Karpas-422 (cell line): Measurements from ENCODE around the gene AVPR2. TPM values are rescaled to one million over a fixed set of nuclear protein-coding genes. Genes with fewer than 3 reads are reported as not detected.

Source experiments
- DNase-seq: peaks from one replicate; pipeline ENCODE4 v3.0.0-alpha.2; 2015
- H2AFZ ChIP-seq: fragments of 200-600 bp; sonication (generic); 2 replicates; pipeline ENCODE4 v1.6.1; 2014; ENCODE audit warnings: antibody characterized with exemption, low read length, mixed read lengths
- H3K27ac ChIP-seq: fragments of 200-600 bp; sonication (generic); 2 replicates; pipeline ENCODE4 v1.5.1; 2014; ENCODE audit warnings: mild to moderate bottlenecking, low read length, moderate library complexity
- H3K27me3 ChIP-seq: fragments of 200-600 bp; sonication (generic); 2 replicates; pipeline ENCODE4 v1.6.1; 2014; ENCODE audit warnings: low read length, mixed read lengths
- H3K36me3 ChIP-seq: fragments of 200-600 bp; sonication (generic); 2 replicates; pipeline ENCODE4 v1.6.1; 2014; ENCODE audit warnings: low read length, mixed read lengths; ENCODE audit not compliant: insufficient read depth
- H3K4me1 ChIP-seq: fragments of 200-600 bp; sonication (generic); 2 replicates; pipeline ENCODE4 v1.6.1; 2014; ENCODE audit warnings: mild to moderate bottlenecking, low read length, mixed read lengths
- H3K4me2 ChIP-seq: fragments of 200-600 bp; sonication (generic); 2 replicates; pipeline ENCODE4 v1.6.1; 2014; ENCODE audit warnings: low read length, low read depth, mild to moderate bottlenecking; ENCODE audit not compliant: poor library complexity, severe bottlenecking
- H3K4me3 ChIP-seq: fragments of 200-600 bp; sonication (generic); 2 replicates; pipeline ENCODE4 v1.5.1; 2014; ENCODE audit warnings: mild to moderate bottlenecking, antibody characterized with exemption, low read length, mixed read lengths
- H3K79me2 ChIP-seq: fragments of 200-600 bp; sonication (generic); 2 replicates; pipeline ENCODE4 v1.6.1; 2014; ENCODE audit warnings: mild to moderate bottlenecking, low read length, mixed read lengths
- H3K9ac ChIP-seq: fragments of 200-600 bp; sonication (generic); 2 replicates; pipeline ENCODE4 v1.6.0; 2014; ENCODE audit warnings: low read length
- H3K9me2 ChIP-seq: fragments of 200-600 bp; sonication (generic), shearing (Covaris generic); replicated peaks from 2 replicates; pipeline ENCODE4 v1.6.0; 2014; ENCODE audit warnings: mild to moderate bottlenecking, low read length, moderate library complexity; ENCODE audit not compliant: insufficient read depth
- H3K9me3 ChIP-seq: fragments of 300-700, 200-600 bp; sonication (generic); 2 replicates; pipeline ENCODE4 v1.6.1; 2014; ENCODE audit warnings: low read length, mixed read lengths
- H4K20me1 ChIP-seq: fragments of 200-600 bp; sonication (generic); 2 replicates; pipeline ENCODE4 v1.6.1; 2014; ENCODE audit warnings: mild to moderate bottlenecking, antibody characterized with exemption, low read length, low read depth; ENCODE audit not compliant: insufficient read depth
- total RNA-seq: library from RNA; depleted of rRNA; stranded (reverse); fragments of >200 nt; shearing (Covaris generic); gene quantifications from 2 replicates; pipeline ENCODE4 v1.2.3, GENCODE V29; 2014; ENCODE audit warnings: low replicate concordance; rRNA removed

Gene AVPR2
- total RNA-seq, 1 experiment from 2014 or later: not detected

DNA sequence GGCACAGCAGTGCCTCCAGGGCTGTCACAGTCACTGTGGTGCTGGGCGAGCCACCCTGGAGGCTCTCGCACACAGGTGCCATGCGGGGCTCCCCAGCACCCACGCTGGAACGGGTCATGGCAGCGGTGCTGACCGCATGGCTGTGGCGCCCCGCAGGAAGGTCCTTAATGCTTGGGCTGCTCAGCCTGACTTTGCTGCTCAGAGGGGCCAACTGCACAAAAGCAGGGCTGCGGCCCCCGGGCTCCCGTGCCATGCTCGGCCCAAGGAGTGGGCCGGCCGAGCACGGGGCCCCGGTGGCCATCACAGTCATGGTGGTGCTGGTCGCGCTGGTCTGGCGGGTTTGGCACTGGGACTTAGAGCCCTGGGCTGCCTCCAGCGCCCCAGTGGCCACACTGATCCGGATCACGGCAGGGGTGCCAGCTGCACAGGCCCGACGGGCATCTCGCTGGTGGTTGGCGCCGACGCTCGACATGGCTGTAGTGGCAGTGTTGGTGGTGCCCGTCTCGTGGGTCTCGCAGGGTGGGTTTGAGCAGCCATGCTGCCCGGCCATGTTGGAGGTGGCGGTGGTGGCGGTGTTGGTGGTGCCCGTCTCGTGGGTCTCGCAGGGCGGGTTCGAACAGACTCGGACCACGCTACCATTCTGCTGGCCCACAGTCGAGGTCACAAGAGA, 50.2 kb downstream of the AVPR2 start:
- Histone ChIP-seq H3K9me2 (no peaks in the 10 kb centered on the region), H3K36me3 (peaks cover 11% of the 10 kb centered on the region), H3K4me2 (no peak overlapping the region), H3K79me2 (no peaks in the 10 kb centered on the region), H3K4me1 (no peaks in the 10 kb centered on the region), H3K4me3 (no peak overlapping the region), H4K20me1 (0 out of 2 replicates have a peak, but pooled peaks cover 4% of the 10 kb centered on the region), H3K9me3 (no peaks in the 10 kb centered on the region), H2AFZ (no peak overlapping the region), H3K9ac (no peak overlapping the region), H3K27me3 (no peaks in the 10 kb centered on the region), H3K27ac (no peak overlapping the region)
- no peak for DNase-seq

DNA sequence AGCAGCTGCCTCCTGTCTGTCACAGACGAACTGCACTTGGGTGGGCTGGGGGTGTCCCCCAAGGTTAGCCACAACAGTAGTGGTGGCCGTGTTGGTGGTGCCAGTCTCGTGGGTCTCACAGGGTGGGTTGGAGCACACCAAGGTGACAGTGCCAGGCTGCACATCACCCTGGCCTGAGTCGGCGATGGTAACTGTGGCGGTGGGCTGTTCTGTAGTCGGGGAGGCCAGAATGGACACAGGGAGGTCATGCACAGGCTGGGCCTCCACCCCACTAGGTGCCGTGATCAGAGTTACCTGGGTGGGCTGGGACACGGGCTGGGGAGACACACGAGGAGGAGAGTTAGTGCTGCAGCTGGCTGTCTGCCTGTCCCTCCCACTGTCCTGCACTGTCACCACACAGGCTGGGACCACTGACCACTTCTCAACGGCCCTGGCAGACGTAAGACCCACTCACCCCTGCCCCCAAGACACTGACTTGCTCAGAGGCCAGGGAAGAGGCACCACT, 50.8 kb downstream of the AVPR2 start:
- Histone ChIP-seq H3K36me3 (peaks cover 11% of the 10 kb centered on the region), H3K9ac (no peak overlapping the region), H3K9me2 (no peaks in the 10 kb centered on the region), H3K4me2 (no peak overlapping the region), H3K9me3 (no peaks in the 10 kb centered on the region), H4K20me1 (0 out of 2 replicates have a peak, but pooled peaks cover 4% of the 10 kb centered on the region), H3K27me3 (no peaks in the 10 kb centered on the region), H3K4me3 (no peak overlapping the region), H3K79me2 (no peaks in the 10 kb centered on the region), H3K4me1 (no peaks in the 10 kb centered on the region), H2AFZ (no peak overlapping the region), H3K27ac (no peak overlapping the region)
- DNase-seq: no peak

DNA sequence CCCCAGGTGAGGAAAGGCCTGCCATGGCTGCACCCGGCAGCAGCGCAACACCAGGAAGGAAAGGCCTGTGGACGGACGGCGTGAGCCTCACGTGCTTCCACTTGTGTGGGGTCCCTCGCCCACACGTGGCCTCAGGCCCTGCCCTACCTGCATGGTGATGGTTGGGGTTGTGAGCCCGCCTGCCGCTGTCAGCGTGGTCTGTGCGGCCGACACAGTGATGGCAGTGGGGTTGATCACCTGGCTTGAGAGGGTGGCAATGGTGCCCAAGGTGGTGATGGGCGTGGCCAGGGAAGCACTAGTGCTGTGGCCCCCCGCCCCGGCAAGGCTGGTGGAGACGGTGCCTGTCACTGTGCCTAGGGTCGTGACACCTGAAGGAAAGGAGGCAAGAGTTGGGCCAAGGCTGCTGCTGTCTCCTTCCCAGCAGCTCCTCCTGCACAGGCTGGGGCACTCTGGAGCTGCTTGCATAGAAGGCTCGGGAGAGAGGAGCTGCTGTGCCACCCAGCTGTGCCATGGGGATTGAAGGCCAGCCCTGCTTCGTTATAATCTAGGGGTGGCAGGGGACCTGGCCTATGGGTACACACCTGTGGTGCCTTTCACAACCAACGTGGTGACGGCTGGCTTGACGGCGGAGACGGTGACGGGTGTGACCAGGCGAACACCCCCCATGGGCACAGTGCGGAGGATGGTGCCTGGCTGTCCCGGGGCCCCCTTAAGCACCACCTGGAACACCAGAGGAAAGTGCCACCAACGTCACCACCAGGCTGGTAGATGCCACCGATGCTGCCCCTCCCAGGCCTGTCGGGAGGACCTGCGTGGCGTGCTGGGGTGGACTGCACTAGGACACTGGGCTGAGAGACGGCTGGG, 51.8 kb downstream of the AVPR2 start:
- H3K36me3 ChIP-seq: peaks cover 11% of the 10 kb centered on the region
- no peaks in the 10 kb centered on the region for H3K4me1 ChIP-seq
- H2AFZ ChIP-seq: no peak overlapping the region
- H3K4me3 ChIP-seq: no peak overlapping the region
- no peaks in the 10 kb centered on the region for H3K9me2 ChIP-seq
- no peak overlapping the region for H3K4me2 ChIP-seq
- no peaks in the 10 kb centered on the region for H3K79me2 ChIP-seq
- H4K20me1 ChIP-seq: 0 out of 2 replicates have a peak, but pooled peaks cover 4% of the 10 kb centered on the region
- H3K9me3 ChIP-seq: no peaks in the 10 kb centered on the region
- no peaks in the 10 kb centered on the region for H3K27me3 ChIP-seq
- no peak overlapping the region for H3K27ac ChIP-seq
- no peak overlapping the region for H3K9ac ChIP-seq
- DNase-seq: no peak

Other genes starting within 250 kb of the AVPR2 start
- not detected in 2 replicates for gene PNCK, start 230.9 kb upstream of the AVPR2 start, total RNA-seq
- 0.14 TPM in 1 of 2 replicates, not detected in the other for gene SLC6A8, start 216.7 kb upstream of the AVPR2 start, total RNA-seq
- 99.7 and 110 TPM in 2 replicates for gene BCAP31, start 180.3 kb upstream of the AVPR2 start, total RNA-seq
- gene ABCD1, start 179.8 kb upstream of the AVPR2 start, total RNA-seq: 1.9 and 4.1 TPM in 2 replicates
- gene PLXNB3, start 140.4 kb upstream of the AVPR2 start, total RNA-seq: not detected in 2 replicates
- not detected in 2 replicates for gene SRPK3, start 123.6 kb upstream of the AVPR2 start, total RNA-seq
- gene IDH3G, start 110.3 kb upstream of the AVPR2 start, total RNA-seq: 46.5 and 80.7 TPM in 2 replicates
- 249 and 310 TPM in 2 replicates for gene SSR4, start 110.0 kb upstream of the AVPR2 start, total RNA-seq
- gene PDZD4, start 74.1 kb upstream of the AVPR2 start, total RNA-seq: not detected in 2 replicates
- not detected in 2 replicates for gene L1CAM, start 18.5 kb upstream of the AVPR2 start, total RNA-seq
- 104 and 218 TPM in 2 replicates for gene ARHGAP4, start 21.6 kb downstream of the AVPR2 start, total RNA-seq
- 103 and 144 TPM in 2 replicates for gene NAA10, start 30.4 kb downstream of the AVPR2 start, total RNA-seq
- gene RENBP, start 40.0 kb downstream of the AVPR2 start, total RNA-seq: 0.22 and 0.26 TPM in 2 replicates
- gene HCFC1, start 67.1 kb downstream of the AVPR2 start, total RNA-seq: 16.8 and 29.4 TPM in 2 replicates
- gene TMEM187, start 68.1 kb downstream of the AVPR2 start, total RNA-seq: 1.5 and 3.9 TPM in 2 replicates
- gene IRAK1, start 115.2 kb downstream of the AVPR2 start, total RNA-seq: 76.0 and 131 TPM in 2 replicates
- gene MECP2, start 193.0 kb downstream of the AVPR2 start, total RNA-seq: 20.4 and 27.5 TPM in 2 replicates
- not detected in 2 replicates for gene OPN1LW, start 239.6 kb downstream of the AVPR2 start, total RNA-seq